NCI-H446 (cell line): Measurements from ENCODE around the gene SARS1.
A peak's percentile ranks its signal among the peaks of the same experiment; 100 is the strongest.
"Not testable (repeated sequence)": the region's sequence is repeated elsewhere in the genome, so short reads cannot be mapped to it uniquely, and the experiment has no call there.

Experiments used
- DNase-seq, 2 experiments: peaks; one replicate each; lab custom pipeline; 2025; lab: John Stamatoyannopoulos, UW

The SARS1 gene, protein sequence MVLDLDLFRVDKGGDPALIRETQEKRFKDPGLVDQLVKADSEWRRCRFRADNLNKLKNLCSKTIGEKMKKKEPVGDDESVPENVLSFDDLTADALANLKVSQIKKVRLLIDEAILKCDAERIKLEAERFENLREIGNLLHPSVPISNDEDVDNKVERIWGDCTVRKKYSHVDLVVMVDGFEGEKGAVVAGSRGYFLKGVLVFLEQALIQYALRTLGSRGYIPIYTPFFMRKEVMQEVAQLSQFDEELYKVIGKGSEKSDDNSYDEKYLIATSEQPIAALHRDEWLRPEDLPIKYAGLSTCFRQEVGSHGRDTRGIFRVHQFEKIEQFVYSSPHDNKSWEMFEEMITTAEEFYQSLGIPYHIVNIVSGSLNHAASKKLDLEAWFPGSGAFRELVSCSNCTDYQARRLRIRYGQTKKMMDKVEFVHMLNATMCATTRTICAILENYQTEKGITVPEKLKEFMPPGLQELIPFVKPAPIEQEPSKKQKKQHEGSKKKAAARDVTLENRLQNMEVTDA

GRCh38 chr1:109213824-109214693 is at the start of gene SARS1:
Gene SARS1 (plus strand): TSS chr1:109213918. CDS start chr1:109213993, 75 bp downstream.
- DNase-seq: peak; percentile 91 to 95

GRCh38 chr1:109164538-109164937 is 49.2 kb upstream of the SARS1 start:
- no peak for DNase-seq

- DNase-seq: no peak
Observed at GRCh38 chr1:109167001-109167506, 46.7 kb upstream of the SARS1 start.

DNA sequence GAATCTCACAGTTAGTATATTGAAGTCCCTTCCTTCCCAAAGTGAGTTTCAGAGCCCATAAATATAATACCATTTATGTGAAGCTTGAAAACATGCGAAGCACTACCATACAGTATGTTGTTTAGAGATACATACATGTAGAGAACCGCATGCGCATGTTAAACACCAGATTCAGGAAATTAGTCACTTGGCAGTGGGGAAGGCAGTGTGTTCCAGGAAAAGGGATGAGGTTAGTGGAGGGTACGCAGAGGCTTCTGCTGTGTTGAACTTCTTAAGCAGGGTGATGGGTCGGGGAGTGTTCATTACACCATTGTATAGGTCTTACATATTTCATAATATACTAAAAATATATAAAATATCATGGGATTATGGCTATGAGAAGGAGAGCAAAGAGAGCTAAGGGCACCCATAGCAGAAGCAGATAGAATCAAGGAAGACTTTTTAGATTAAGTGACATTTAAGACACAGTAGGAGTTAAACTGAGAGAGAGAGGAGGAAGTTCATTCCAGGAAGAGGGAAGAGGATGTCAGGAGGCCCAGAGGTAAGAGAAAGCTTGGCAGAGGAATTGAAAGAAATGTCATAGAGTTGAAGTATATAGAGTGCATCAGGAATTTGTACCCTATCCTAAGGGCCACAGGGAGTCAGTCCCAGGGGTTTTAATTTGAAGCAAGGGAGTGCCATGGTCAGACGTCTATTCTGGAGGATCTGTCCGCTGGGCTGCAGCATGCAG is 43.5 kb upstream of the SARS1 start:
- peak; percentile 32 to 41 for DNase-seq

GRCh38 chr1:109171646-109172045 is 42.1 kb upstream of the SARS1 start:
- no peak for DNase-seq

DNA sequence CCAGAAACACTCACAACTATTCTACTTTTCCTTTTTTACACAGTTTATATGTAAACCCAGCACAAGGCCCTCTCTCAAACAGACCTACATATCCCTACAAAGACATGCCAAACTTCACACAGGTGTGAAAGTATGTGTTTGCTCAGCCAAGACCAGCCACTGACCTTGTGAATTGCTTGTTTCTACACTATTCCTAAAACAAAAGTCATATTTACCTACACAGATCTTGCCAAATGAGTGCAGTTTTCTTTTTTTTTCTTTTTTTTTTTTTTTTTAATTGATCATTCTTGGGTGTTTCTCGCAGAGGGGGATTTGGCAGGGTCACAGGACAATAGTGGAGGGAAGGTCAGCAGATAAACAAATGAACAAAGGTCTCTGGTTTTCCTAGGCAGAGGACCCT is 37.4 kb upstream of the SARS1 start:
- DNase-seq: not testable (repeated sequence)

DNA sequence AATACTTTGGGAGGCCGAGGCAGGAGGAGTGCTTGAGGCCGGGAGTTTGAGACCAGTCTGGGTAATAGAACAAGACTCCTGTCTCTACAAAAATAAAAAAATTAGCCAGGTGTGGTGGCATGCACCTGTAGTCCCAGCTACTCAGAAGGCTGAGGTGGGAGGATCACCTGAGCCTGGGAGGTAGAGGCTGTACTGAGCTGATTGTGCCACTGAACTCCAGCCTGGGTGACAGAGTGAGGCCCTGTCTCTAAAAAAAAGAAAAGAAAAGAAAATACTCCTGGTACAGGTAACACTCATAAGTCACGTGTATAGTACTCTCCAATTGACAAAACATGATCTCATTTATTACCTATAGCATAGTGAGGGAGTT is 33.0 kb upstream of the SARS1 start:
- DNase-seq: not testable (repeated sequence)

DNA sequence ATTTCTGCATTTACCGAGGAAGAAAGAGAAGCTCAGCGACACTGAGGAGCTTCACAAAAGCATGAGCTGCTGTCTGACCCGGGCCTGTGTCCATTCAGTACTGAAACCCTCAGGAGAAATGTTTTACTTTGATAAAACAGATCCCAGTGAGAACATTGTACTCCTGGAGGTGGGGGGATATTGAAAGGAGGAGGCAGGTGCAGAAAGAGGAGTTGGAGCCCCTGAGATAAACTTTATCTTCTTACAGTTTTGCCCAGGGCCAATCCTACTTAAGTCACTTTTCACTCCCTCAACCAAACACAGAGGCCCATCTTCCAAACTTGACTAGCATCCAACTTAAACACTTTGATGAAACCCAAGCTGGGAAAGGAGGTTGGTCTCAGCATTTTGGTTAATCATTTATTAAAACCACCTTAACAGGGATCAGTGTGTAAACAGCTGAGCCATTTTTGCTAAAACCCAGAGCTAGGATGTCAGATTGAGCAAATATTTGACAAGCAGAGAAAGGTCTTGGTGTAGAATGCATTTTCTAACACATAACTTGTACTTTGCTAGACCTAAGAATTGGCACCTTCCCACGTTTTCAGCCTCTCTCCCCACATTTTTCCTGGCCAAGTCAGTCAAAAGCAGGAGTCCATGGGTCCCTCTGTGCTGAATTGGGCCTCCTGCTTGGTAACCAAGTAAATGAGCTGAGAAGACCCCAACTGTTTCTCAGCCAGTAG is 32.5 kb upstream of the SARS1 start:
- DNase-seq: peak; percentile 28 to 58

- DNase-seq: no peak
Observed at GRCh38 chr1:109181807-109182163, 31.9 kb upstream of the SARS1 start.

DNA sequence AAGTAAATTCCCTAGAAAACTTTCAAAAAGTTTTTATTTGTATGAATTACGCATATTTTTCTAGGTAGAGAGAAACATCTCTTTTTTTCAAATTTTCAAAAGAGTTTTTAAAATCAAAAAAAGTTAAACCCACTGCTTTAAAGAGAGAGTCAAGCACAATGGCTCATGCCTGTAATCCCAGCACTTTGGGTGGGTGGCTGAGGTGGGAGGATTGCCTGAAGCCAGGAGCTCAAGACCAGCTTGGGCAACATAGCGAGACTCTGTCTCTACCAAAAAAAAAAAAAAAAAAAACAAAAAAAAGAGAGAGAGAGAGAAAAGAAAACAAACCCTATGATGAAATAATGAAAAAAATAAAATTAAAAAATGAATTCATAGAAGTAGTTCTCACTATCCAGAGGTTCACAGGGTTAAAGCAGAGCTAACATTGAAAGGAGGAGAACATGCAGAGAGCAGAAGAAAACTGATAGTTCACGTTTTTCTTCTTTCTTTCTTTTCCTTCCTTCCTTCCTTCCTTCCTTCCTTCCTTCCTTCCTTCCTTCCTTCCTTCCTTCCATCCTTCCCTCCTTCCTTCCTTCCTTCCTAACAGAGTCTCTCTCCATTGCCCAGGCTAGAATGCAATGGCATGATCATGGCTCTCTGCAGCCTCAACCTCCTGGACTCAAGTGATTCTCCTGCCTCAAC is 30.5 kb upstream of the SARS1 start:
- no peak for DNase-seq

GRCh38 chr1:109184687-109185086 is 29.0 kb upstream of the SARS1 start:
- DNase-seq: no peak

DNA sequence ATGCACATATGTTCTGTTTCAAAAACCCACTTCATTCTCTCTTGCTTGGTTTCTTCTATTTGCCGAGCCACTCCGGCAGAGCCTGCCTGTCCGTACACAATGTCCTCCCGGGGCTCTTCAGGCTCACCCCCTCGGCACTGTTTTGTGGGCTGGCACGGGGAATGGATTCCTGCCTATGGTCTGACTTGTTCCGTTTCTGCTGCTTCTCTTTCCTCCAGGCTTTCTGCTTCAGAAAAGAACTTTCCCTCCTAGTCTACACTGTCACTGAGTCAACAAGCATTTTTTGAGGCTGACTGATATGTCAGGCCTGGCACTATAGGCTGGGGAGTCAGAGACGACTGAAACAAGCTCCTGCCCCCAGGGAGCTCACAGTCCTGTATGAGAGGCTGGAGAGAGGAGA is 28.4 kb upstream of the SARS1 start:
- DNase-seq: no peak

DNA sequence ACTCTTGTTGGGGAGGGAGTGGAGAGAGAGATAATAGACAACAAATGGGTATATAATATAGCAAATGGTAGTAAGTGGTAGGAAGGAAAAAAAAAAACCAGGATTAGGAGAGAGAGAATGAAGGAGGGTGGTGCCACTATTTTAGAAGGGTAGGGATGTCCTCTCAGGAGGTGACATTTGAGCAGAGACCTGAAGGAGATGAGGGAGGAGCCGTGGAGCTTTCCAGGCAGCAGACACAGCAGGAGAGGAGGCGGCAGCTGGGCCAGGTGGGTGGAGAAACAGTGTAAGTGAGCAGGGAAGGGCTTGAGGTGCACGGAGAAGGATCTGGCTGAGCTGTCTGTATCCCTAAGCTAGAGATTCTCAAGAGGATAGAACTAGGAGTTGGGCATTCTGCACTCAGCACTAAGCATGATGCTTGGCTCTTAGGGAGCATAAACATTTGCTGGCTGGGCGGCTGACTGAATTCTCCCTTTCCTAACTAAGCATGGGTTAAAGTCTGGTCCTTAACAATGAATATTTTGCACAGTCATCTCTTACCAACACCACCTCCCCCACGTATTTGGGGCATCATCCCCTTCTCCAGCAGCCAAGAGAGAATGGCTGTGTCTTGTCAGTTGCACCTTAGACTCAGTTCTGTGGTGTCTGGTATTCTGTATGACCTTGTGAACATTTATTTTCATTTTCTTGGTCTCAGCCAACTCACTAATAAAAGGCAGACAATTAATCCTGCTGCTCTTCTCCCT is 27.6 kb upstream of the SARS1 start:
- DNase-seq: peak in 1 of 2 experiments; percentile 53

GRCh38 chr1:109186733-109187086 is 27.0 kb upstream of the SARS1 start:
- DNase-seq: peak; percentile 68 to 82

DNA sequence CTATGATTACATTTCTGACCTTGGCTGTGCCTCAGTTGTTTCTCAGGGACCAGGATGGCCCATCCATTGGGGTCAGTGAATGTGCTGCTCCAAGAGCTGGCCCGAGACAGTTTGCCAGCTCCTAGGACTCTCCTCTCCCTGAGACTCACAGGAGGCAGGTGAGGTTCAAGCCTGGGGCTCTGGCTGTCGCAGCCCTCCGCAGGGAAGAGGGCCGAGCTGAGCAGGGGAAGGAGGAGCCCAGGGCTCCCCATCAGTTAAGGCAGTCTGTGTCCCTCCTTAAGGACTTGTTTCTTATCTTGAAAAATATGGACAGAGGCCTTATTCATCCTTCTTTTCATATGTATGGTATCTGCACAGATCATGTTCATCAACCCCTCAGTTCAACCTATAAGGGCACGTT is 26.6 kb upstream of the SARS1 start:
- no peak for DNase-seq

DNA sequence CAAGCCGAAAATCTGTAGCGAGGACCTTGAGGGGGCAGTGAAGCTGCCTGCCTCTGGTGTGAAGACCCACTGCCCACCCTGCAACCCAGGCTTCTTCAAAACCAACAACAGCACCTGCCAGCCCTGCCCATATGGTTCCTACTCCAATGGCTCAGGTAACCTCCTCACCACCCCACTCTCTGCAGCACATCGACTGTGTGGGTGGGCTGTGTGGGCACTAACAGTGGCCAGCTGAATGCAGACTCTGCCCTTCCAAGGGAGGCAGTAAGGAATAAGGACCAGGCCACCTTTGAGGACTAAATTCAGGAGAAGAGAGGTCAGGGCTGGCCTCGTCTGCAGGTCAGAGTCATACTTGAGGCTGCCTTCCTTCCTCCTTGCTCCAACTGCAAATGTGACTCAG is 25.5 kb upstream of the SARS1 start:
- DNase-seq: no peak

DNA sequence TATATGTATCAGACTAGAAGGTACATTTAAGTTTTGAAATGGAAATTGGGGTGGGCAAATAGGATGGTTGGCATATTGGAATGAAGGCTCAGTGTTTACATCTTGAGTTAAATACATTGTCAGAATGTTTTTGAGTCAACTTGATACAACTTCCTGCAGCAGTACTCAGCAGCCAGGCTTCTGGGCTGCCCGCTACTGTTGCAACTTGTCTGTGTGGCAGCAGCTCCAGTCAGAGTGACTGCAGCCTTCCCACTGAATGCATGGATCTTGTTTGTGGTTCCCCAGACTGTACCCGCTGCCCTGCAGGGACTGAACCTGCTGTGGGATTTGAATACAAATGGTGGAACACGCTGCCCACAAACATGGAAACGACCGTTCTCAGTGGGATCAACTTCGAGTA is 24.9 kb upstream of the SARS1 start:
- DNase-seq: no peak

- DNase-seq: no peak
Observed at GRCh38 chr1:109190189-109190588, 23.5 kb upstream of the SARS1 start.

DNA sequence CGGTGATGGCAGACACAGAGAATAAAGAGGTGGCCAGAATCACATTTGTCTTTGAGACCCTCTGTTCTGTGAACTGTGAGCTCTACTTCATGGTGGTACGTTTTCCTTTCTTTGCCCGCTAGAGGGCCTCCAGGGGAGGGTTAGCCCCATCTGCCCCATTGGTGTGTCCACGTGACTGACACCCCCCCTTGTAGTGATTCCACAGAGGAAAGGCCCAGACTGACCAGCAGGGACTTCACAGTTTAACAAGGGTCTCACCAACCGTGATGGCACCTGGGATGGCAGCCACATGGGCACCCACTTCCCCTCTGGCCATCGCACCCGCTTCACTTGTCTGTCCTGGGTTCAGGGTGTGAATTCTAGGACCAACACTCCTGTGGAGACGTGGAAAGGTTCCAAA is 22.3 kb upstream of the SARS1 start:
- DNase-seq: no peak

DNA sequence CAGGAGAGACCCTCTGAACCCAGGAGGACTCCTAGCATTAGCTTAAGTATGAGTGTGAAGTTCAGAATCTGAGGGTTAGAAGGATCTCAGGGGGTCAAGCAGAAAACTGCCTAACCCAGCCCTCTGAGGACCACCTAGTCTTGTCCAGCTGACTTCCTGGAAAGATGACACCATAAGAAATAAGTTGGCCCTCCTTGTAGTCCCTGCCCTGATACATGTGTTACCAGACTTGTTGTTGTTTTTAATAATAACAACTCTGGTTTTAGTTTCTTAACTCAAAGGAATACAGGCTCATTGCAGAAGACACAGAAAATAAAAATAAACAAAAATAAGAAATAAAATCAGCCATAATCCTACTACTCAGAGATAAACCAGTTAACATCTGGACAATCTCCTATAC is 21.8 kb upstream of the SARS1 start:
- no peak for DNase-seq
